GM18505 (cell line): ENCODE data around the gene ZNF692.

ENCODE experiments used
- ATAC-seq: cut with Tn5 transposase; IDR thresholded peaks from one replicate; pipeline ENCODE4 v1.9.1; 2021; ENCODE audit not compliant: unreplicated experiment
- POLR2A ChIP-seq: IDR thresholded peaks from 4 replicates; pipeline ENCODE4 v1.6.1; 2011; ENCODE audit warnings: borderline replicate concordance; ENCODE audit not compliant: insufficient read depth, insufficient read length; ENCODE audit errors: extremely low read depth

The ZNF692 gene

DNA sequence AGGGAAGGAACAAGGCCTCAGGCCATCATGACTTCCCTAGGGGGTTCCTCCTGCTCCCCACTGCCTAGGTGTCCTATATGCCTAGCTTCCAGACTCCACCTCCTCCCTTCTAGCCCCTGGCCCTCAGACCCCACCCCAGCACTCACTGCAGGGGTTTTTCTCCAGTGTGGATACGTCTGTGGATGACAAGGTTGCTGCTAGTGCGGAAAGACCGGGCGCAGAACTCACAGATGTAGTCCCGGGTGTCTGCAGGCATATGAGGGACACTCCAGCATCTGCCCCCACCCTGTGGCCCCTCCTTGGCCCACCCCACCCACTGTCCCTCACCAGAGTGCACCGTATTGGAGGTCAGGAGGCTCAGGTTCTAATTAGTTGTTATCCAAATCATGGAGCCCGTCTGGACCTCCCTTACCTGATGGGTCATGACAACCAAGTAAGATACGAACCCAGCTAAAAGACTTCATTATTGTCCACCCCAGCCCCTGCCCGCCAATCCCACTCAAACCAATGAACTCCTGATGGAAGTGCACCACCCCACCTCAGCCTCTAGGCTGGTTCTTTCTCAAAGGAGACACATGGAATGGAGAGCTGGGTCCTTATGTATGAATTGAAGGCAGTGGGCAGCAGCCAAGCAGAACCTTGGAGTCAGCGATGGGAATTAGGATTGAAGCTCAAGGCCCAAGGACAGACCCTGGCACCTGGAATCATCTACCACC lies 8.2 kb downstream of the ZNF692 start:
- ATAC-seq, result no peak
- TF ChIP-seq POLR2A, result no peak

DNA sequence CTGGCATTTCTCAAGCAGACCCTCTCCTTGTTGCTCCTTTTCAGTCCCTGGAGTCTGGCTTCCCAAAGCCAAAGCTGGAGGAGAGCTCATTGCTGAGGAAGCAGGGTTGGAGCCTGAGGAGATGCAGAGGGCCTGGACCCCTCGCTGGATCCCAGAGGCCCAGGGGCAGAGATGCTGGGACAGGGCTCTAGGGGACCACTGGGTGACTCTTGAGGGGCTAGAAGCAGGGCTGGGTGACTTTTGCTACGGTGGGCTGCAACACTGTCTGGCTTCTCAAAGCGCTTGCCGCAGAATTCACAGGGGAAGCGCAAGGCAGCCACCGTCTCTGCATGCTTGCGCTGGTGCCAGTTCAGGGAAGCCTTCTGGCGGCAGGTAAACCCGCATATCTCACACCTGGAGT lies 8.8 kb downstream of the ZNF692 start:
- TF ChIP-seq POLR2A, result no peak
- no peak for ATAC-seq

DNA sequence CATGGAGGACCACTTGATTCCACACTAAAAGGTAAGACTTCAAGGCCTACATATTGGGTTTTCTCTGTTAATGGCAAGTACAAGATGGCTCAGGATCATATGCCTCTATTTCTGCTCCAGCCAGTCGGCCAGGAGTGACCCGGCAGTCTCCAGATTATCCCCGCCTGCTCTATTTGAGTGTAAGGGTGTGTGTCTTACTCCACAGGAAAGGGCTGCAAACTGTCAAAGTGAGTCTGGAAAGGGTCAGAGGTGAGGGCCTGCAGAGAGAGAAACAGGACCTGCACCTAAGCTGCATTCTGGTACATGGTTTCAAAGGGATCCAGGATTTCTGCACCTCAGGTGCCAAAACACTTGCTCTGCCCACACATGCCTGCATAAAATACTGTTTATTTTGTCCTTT lies 9.2 kb downstream of the ZNF692 start:
- ATAC-seq, result no peak
- TF ChIP-seq POLR2A, result no peak

DNA sequence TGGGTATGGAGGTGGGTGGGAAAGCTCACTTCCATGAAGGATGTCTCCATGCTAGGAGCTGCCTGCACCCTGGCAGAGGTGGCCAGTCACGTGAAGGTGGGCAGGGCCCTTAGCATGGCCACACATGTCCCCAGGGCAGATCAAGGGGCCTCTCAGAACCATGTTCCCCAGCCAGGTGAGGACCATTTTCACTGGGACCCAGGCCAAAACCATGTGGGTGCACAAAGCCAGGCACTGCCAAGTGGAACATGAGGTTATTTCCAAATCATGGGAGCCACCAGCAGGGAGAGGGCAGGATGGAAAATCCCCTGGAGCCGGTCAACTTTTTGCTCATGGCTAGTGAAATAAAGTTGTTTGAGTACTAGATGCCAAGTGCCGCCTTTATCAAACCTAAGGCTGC lies 9.7 kb downstream of the ZNF692 start:
- no peak for TF ChIP-seq POLR2A
- ATAC-seq, result no peak

DNA sequence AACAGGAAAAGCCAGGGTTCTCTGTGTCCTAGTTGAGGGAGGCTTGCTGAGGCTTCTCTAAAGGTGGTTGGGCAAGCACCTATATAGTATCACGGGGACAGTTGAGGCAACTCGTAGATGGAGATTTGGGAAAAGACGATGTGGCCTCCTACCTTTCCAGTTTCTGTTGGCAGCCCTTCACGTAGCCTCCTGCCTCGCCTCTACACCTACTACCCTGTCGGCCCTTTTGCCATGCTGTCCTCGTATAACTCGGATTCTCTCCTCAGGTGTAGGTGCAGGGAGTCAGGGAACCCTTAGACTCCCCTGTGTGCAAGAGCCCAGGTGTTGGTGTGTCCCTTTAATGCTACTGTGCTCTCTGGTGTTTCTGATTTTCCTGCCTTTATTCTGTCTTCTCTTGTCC lies 10.3 kb downstream of the ZNF692 start:
- TF ChIP-seq POLR2A, result no peak
- no peak for ATAC-seq

DNA sequence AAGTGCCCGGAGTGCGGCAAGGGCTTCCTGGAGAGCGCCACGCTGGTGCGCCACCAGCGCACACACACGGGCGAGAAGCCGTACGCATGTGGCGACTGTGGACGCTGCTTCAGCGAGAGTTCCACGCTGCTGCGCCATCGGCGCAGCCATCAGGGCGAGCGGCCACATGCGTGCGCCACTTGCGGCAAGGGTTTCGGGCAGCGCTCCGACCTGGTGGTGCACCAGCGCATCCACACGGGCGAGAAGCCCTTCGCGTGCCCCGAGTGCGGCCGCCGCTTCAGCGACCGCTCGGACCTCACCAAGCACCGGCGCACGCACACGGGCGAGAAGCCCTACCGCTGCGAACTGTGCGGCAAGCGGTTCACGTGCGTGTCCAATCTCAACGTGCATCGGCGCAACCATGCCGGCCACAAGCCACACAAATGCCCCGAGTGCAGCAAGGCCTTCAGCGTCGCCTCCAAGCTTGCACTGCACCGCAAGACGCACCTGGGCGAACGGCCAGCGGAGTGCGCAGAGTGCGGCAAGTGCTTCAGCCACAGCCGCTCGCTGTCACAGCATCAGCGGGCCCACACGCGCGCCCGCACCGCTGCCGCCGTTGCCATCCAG lies 10.8 kb downstream of the ZNF692 start:
- no peak for TF ChIP-seq POLR2A
- no peak for ATAC-seq

DNA sequence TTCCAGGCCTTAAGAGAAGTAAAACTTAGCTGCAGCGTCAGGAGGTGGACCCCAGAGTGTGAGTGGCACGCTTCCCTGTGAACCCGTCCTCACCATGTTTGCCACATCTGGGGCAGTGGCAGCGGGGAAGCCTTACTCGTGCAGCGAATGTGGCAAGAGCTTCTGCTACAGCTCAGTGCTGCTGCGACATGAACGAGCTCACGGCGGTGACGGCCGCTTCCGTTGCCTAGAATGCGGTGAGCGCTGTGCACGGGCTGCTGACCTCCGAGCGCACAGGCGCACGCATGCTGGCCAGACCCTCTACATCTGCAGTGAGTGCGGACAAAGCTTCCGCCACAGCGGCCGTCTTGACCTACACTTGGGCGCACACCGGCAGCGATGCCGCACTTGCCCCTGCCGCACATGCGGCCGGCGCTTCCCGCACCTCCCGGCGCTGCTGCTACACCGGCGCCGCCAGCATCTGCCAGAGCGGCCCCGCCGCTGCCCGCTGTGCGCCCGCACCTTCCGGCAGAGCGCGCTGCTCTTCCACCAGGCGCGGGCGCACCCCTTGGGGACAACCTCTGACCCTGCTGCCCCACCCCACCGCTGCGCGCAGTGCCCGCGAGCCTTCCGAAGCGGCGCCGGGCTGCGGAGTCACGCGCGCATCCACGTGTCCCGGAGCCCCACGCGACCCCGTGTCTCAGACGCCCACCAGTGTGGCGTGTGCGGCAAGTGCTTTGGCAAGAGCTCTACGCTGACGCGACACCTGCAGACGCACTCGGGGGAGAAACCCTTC lies 11.5 kb downstream of the ZNF692 start:
- TF ChIP-seq POLR2A, result no peak

DNA sequence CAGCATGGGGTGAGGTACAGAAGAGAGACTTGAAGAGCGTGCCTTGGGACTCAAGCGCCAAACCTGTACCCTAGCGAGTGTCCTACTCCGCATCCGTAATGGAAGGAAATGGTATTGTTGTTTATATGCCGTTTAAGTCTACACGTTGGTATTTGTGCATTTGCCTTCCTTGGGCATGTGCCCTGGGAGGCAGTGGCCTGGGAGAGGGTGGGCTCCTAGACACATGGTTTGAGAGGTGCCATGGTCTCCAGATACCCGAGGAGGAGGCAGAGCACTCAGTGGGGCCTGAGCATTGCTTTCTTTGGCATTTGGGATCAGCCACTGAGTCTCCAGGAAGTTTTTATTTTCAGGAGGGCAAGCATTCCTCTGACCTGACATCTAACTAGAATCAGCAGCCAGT lies 14.4 kb downstream of the ZNF692 start:
- ATAC-seq, result no peak

More for the DNA sequence above, 11.5 kb downstream of the ZNF692 start:
- no peak for ATAC-seq

DNA sequence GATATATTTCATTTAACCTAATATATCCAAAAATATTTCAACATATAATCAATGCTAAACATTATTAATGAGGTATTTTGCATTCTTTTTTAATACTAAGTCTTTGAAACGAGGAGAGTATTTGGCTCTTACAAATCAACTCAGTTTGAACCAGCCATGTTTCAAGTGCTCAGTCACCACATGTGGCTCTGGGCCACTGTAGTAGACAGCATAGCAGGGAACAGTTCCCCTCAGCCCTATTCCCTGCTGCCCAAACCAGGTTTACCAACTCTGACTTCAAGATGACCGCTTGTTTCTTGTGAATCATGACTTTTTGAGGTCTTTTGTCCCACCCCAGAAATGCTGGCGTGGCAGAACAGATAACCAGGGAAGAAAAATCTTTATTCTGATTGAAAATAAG lies 15.2 kb downstream of the ZNF692 start:
- ATAC-seq, result no peak
- TF ChIP-seq POLR2A, result no peak

More for the DNA sequence above, 14.4 kb downstream of the ZNF692 start:
- no peak for TF ChIP-seq POLR2A

DNA sequence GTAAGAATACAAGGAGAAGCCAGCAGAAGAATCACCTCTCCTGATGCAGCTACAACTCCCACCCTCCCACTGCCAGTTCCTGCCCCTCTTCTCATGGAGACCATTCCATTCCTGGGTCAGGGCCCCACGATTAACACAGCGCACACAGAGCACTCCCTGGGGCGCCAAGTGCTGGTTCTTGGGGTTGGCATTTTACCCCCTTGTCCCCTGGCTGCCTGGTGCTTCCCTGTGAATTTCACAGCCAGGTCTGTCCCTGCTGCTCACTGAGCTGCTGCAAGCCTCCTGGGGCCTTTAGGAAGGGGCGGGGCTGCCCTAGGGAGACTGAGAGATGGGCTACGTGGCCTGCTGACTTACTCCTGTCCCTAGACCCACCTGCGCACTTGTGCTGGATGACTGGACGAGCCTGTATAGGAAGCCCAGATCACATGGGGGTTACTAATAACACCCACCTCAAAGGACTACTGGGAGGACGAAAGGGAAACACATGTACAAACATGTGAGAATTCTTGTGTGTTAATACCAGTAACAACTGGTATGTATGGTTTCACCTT lies 16.0 kb downstream of the ZNF692 start:
- no peak for ATAC-seq

DNA sequence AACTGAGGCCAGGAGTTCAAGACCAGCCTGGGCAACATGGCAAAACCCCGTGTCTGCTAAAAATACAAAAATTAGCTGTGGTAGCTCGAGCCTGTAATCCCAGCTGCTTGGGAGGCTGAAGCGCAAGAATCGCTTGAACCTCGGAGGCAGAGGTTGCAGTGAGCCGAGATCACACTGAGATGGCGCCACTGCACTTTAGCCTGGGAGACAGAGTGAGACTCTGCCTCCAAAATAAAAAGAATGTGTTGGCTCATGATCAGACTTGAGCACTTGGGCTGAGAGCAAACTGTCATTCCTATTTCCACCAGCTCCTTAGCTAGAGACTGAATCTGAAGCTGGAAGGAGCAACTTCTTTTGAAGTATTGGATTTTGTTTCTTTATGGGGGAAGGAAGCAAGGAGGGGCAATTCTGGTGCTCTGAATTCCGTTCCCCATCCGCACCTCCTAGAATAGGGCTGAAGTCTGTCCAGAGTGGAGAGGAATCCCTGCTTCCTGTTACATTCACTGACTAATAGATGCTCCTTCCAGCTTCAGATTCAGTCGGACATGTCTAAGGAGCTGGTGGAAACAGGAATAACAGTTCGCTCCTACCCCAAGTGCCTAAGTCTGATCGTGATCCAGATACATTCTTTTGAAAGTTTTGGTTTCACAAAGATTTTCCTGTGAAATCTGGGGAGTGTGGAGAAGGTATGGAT lies 17.0 kb downstream of the ZNF692 start:
- no peak for TF ChIP-seq POLR2A
- ATAC-seq, result no peak

More for the DNA sequence above, 16.0 kb downstream of the ZNF692 start:
- peak; percentile 31 for TF ChIP-seq POLR2A

DNA sequence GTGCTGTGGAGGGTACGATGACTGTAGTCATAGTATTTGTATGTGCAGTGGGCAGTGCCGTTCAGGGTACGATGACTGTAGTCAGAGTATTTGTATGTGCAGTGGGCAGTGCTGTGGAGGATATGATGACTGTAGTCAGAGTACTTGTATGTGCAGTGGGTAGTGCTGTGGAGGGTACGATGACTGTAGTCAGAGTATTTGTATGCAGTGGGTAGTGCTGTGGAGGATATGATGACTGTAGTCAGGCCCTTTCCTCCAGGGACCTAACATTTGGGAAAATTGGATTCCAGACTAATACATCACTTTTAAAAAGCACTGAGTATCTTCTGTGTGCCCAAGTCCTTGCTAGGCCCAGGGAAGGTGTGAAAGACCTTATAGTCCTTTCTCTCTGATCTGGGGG lies 17.9 kb downstream of the ZNF692 start:
- no peak for ATAC-seq
- TF ChIP-seq POLR2A, result no peak

DNA sequence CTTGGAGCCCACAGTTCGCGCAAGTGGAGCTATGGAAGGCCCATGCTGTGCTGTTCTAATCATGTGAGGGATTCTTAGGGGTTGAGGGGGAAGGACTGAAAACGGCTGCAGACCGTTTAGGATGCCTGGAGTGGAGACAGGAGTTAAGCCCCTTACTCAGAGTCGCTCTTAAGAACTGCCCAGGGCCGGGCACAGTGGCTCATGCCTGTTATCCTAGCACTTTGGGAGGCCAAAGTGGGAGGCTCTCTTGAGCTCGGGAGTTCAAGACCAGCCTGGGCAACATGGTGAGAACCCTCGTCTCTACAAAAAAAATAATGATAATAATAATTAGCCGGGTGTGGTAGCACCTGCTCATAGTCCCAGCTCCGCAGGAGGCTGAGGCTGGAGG lies 19.7 kb downstream of the ZNF692 start:
- no peak for TF ChIP-seq POLR2A
- no peak for ATAC-seq

DNA sequence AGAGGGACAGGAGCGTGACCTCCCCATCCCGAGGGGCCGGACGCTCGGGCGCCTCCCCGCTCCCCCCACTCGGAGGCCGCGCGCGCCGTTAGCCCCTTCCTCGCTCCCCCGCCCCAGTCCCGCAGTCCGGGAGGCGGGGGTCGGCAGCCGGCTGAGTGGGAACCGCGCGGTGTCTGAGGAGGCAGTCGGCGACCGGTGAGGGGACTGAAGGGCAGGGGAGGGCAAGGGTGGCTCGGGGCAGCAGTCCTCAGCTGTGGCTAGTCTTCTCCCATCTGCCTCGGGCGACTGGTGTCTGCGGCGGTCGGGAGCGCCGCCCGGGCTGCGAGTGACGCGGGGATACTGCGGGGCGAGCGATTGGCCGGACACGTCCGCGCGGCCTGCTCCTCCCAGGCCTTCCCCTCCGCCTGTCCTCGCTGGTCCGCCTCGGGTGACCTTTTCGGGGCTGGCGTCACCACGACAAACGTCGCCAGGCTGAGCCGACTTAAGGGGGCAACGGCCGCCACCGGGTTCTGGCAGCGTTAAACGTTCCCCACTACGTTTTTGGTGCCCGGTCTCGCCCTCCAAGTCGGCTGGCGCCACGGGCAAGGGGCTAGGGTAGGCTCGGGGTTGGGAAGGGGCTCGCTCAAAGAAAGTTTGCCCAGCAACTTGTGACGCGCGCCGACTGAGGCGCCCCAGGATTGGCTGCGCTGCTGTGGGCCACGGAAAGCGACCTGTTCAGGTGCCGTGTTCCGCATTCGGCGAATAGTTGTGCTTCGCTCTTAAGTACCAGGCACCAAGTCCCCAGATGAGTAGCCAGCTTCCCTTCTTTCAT lies 20.3 kb downstream of the ZNF692 start:
- TF ChIP-seq POLR2A, result peak; percentile 82
- peak; percentile 58 for ATAC-seq
